H4 (cell line): Measurements from ENCODE around the gene EBF3. TPM values are rescaled to one million over a fixed set of nuclear protein-coding genes. Genes with fewer than 3 reads are reported as not detected.

Source experiments
- DNase-seq: peaks from one replicate; pipeline ENCODE4 v3.0.0-alpha.2; 2015; ENCODE audit warnings: low spot score
- total RNA-seq: library from RNA; depleted of rRNA; stranded (reverse); fragments of >200 nt; shearing (Covaris generic); gene quantifications from 2 replicates; pipeline ENCODE4 v1.2.3, GENCODE V29; 2014

EBF3 gene
- total RNA-seq, 1 experiment from 2014 or later = 0.33 TPM

DNA sequence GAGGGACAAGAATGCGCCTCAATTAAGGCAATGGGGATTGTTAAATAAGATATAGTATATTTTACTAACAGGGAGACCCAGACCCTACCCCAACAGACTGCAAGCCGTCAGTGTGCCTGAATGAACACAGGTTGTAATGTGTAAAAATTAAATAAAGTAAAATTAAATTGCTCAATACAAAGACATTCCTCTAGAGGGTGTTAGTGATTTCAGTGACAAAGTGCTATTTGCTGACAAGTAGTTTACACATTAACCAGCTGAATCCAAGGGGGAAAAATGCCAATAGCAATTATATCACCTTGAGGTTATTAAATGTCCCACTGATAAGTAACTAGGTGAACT is 110.5 kb downstream of the EBF3 start:
- no peak for DNase-seq

DNA sequence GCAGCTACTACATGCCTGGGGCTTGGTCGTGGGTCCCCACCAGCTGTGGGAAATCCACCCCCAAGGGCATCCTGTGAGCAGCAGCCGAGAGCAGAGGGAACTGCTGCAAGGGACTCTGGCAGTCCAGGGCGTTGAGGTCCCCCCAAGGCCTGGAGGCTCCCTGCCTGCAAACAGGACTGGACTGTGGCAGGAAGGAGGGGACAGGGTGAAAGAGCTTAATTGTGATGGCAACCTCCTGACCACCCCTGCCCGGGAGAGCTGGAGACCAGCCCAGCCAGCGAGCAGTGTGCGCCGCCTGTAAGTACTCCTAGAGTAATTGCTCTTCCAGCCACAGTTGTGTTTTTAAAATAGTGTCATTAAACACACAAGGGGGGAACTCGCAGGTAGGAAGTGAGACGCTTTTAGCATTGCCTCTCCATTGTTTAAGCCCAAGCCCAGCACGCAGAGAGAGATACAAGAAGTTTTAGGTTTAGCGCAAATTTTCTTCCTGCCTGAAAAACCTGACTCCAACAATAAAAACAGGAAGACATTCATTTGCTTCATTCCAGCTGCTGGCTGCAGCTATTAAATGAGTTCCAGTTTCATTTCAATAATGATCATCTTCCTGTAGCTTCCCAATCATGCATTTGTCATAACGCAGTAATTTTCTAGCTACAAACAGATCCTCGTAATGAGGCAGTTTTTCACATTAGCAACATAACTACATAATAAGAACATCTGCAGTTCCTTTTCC is 111.1 kb downstream of the EBF3 start:
- no peak for DNase-seq

DNA sequence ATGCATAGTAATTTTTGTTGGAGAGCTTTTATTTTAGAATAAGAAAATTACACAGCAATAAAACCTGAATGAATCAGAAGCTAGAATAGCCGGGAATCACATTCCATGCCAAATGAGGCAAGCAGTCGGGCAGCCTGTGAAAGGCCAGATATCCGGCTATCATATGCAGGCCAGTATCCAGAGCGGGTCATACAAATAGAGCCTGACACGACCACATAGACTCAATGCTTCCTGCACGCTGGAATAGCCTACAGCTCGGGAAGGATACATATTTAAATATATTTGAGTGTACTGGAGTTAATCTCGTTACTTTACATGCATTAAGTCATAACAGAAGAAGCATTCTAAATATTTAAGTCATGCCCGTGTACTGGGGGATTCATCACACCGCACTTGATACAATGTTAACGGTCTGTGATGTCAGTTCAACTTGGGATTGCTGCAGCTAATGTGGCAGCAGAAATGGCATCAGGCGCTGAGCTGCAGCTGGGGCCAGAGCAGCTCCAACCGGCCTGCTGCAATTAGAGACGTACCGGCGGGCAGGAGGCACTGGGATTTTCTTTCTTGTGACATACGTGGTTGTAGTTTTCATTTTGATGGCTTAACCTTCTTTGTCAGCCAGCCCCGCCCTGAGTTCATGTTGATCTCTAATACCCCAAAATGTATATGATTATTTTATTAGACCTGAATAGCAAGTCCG is 112.0 kb downstream of the EBF3 start:
- no peak for DNase-seq

DNA sequence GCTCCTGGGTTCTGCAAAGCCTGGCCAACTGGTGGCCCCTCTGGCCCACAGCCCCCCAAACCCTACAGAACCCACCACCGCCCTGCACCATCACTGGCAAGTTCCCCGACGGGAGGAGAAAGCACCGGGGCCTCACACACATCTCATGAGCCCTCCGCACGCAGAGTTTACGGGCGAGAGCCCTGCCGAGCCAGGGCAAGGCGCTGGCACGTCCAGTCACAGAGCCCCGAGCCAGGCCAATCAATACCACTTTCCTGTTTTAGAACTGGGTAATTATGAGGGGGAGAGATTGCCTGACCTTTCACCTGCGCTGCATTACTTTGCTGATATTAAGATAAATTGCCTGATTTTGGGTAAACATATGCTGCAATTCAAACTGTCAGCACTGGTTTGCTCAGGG is 113.3 kb downstream of the EBF3 start:
- no peak for DNase-seq

DNA sequence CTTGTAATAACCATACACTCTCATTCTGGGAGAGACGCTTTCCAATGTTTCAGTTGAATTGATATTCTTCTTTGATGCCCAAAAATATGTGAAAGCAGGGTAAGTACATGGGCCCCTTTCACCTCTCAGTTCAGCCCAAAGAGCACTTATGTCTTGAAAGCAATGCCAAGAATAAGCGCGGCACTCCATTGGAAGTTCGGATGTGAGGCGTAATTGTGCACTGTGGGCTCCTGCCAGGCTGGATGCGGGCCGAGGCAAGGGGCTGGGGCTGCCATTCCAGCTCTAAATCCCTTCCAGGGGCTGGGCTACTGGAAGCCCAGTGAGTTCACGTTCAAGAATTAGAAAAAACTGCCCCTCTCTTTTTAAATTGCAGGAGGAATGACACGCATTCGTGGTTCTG is 113.8 kb downstream of the EBF3 start:
- no peak for DNase-seq

DNA sequence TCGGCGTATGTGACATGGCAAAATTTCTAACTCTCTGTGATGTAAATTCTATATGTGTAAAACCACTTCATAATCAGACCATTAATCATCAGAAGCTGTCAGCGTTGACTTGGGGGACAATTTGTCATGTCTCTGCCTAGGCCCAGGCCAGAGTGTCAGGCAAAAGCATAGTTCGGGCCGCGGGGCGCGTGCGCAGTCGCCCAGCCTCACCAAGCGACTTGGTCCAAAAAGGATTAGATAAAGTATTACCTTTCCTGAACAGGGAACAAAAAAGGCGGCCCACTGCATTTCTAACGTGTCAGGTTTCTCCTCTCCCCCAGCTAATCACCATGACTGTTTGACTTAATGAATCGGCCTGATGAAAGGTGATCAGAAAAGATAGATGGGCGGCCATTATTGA is 114.2 kb downstream of the EBF3 start:
- DNase-seq = no peak

DNA sequence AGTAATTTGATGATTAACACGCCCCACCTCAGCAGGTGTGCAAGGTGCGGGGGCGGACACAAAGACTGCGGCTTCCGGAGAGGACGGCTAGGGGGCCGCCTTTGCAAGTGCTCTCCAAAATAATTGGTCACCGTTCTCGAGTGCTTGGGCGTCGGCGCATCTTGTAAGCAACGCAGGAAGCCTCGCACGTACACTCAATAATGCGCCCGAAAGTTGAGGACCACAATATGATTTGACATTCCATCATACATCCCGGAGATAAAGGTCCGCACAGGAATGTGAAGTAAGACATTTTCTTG is 114.7 kb downstream of the EBF3 start:
- DNase-seq = no peak

DNA sequence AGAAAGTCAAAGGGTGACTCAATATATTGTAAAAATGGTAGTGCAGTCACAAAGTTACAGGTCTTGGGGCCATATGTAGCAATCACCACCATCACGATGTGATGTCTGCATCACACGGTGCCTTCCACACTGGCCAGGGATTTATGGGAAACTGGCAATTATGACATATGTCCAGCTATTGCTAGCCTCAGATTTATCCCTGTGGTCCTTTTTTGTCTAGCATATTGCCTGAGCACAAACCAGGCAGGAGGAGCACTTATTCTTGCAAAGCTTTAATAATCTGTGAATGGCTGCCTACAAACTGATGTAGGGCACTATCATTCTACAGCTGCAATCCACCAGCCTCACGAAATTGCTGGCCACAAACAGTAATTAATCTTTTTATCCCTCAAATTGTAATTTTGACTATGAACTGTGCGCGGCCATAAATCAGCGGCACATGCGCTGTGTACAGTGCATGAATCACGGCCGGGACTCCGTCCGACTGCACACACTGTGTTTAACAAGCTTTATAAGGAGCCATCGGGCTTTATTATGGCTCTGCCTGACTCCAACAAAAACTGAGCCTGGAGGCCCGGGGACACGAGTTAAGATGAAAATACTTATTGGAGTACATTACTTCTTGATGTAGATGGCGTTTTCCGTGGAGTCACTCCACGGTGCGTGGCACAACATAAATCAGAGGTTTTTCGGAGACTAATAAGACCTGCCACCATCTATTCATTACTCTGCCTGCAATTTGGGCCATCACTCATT is 115.2 kb downstream of the EBF3 start:
- DNase-seq = no peak

DNA sequence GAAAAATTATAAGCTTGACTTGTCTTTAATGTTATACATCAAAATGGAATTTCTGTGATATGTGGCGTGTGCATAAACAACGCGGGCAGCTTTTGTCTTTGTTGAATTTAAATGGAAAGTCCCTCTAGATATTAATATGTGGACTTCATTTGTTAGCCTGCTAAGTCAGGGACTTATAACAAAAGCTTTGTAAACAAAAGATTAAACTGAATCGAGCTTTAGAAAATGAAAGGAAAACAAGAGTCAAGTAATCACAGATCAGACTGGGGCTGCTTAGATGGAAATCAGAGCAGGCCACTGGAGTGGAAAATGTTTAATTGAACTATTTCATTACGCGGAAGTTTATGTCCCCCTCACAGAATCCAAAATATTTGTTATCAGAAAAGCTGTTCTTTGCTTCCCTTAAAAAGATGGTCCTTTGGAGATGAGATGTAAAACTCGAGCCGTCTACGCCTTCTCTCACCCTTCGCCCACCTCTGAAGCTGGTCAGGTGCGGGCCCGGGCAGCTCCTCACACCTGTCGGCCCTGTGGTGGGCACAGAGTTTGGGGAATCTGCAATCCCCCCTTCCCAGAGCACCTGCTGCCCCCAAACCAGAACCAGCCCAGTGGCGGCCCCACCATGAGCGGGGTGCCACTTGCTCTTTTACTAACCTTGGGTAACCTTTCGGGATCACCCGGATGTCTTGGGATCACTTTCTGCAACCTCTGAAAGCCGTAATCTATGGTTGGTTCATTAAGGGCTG is 116.2 kb downstream of the EBF3 start:
- no peak for DNase-seq

DNA sequence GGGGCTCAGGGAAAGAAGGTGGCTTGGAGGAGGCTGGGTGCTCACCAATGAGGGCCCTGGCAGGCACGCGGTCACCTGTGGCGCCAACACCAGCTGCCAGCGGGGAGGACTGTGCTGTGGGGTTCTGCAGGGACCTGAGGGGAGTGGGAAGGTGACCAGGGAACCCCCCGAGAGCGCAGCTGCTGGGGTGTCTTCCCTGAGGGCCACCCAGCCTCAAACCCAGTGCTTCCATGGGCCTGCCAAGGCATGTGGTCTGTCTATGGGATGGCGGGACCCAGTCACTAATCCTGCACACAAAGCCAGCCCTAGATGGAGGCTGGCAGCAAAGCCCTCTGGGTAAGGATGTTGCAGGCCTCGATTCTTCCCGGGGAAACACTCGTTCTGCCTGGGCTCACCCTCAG is 117.1 kb downstream of the EBF3 start:
- no peak for DNase-seq

DNA sequence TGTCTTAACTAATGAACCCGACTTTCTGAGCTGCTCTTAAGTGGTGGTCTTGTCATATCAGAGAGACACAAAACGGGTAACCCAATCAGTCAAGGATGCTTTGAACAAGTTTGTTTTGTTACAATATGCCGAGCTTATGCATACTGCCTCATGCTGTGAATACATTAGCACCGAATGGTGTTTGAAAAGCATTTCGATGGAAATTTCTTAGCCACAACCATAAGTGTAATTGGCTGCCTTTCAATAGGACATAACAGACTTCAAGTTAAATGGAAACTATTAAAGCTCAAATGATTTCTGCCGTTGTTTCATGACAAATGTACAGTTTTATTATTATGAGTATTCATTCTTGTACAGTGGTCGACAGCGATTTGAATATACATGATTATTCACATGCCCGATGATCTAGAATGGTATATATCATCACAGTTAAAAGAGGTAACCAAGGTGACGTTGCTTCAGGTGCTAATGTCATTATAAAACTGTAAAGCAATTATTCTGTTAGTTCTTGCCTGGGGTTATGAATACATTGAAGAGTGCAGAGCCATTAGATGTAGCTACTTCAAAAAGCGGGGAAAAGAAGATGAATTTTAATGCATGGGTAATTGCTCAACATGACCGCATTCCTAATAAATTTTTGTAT is 118.8 kb downstream of the EBF3 start:
- DNase-seq = no peak

DNA sequence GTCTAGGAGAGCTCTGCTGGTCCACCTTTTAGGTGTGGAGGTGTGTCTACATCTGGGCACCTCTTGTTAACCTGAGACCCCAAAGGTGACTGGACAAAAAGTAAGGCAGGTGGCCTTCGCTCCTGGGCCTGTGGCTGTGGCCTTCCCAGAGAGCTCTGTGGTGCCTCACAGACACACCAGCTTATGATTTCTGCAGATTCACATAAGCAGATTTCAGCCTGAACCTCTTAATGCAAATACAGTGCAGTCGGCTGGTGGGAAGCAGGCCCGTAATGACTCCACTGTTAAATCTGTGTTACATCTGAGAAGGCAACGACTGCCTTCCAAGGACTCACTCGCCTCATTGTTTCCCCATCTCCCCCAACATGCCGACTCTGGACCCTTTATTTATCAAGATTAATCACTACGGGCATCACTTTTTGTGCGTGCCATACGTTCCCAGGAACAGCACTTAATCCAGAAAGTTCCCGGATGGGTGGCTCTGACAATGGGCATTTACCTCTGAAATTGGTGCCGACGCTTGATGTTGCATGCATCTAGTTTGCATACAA is 119.8 kb downstream of the EBF3 start:
- DNase-seq = no peak

DNA sequence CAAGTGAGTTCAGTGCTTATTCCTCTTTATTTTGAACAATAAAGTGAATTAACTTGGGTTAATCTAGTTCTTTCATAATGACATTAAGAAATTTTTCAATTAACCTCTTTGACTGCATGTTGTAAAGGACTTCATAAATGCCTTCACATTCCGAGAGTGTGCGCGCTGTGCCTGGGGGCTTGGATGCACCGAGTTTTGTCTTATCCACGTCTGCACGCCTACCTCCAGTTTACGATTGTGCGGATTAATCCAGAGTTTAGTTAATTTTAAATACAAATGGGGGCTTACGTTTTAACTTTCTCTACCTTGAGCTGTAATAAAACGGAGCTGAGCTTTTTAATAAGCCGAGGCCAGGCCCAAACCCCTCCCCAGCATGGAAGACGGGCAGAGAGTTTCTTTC is 120.4 kb downstream of the EBF3 start:
- DNase-seq = no peak

DNA sequence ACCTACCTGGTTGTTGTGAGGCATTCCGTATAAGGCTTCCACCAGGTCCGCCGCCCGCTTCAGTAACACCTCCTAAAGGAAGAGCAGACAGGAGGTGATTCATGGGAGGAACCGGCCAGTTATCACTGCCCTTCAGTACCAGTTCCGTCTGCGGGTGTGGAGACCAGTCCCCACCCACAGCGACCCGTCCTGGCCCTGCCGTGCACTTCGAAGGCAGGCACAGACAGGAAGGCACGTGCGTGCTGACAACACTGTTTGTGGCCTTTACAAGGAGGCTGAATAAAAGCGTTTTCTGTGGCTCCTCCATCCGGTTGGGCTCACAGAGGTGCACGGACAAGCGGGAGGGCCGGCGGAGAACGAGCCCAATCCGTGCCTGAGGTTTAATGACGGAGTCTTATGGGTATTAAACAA is 120.9 kb downstream of the EBF3 start:
- DNase-seq = no peak

DNA sequence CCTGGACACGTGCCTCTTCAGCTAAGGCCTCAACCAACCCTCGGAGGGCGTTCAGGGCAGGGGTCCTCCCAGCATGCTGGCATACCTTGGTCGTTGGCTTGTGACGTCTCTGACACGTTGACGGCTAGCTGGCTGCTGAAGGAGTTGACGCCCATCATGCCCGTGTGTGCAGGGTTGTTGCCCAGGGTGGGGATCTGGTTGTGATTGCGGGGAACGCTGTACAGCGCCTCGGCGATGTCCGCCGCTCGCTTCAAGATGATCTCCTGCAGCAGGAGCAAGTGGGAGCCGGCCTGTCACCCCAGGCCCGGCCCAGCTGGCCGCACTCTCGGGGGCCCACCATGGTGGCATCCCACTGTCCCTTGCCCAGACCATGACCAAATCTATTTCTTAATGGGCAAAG is 122.0 kb downstream of the EBF3 start:
- DNase-seq = no peak

DNA sequence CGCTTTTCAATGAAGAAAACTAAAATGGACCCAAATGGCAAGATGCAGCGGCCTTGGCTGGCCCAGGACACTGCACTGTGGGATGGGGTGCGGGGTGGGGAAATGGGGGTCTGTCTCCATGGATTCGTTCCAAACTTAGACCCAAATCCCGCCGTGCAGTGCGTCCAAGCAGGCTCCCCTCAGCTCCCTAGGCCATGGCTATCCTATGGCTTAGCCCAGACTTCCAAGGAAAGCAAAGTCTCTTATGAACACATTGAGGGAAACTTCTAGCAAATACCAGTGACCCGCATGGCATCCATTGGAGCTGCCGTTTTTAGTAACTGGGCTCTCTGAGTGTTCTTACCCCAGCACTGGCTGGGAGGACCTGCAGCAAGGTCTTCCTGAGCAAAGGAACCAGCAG is 122.5 kb downstream of the EBF3 start:
- no peak for DNase-seq

DNA sequence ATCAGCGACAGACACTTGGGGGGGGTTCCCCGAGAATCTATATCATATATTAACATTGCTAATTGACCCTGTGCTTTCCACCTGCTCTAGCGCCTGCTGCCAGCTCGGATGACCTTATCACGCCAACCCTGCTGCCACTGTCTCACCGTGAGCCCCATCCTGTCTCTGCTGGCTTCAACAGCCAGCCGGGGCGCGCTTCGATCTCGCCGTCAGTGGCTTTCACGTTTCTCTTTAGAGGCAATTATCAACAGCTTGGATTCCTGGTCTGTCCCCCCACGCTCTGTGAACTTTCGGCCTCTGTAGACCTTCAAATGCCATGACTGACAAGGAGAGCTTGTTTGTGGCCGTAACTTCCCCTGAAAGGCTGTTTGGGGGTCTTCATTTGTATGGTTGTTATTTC is 123.0 kb downstream of the EBF3 start:
- no peak for DNase-seq

DNA sequence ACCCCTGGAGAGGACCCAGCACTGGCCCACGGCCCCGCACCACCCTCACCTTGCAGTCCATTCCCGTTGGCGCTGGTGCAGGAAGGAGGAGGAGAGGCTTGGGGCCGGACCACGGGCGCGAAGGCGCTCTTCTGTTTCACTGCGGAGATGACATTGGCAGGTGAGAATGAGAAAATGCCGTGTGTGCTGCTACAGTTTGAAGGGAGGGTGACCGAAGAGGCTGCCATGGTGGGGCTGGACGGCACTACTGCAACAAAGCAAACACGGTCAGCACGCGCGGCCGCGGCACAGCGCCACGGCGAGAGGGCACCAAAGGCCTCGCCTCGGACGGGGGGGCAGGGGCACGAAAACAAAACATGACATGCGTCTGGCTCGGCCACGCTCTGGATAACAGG is 123.9 kb downstream of the EBF3 start:
- no peak for DNase-seq

DNA sequence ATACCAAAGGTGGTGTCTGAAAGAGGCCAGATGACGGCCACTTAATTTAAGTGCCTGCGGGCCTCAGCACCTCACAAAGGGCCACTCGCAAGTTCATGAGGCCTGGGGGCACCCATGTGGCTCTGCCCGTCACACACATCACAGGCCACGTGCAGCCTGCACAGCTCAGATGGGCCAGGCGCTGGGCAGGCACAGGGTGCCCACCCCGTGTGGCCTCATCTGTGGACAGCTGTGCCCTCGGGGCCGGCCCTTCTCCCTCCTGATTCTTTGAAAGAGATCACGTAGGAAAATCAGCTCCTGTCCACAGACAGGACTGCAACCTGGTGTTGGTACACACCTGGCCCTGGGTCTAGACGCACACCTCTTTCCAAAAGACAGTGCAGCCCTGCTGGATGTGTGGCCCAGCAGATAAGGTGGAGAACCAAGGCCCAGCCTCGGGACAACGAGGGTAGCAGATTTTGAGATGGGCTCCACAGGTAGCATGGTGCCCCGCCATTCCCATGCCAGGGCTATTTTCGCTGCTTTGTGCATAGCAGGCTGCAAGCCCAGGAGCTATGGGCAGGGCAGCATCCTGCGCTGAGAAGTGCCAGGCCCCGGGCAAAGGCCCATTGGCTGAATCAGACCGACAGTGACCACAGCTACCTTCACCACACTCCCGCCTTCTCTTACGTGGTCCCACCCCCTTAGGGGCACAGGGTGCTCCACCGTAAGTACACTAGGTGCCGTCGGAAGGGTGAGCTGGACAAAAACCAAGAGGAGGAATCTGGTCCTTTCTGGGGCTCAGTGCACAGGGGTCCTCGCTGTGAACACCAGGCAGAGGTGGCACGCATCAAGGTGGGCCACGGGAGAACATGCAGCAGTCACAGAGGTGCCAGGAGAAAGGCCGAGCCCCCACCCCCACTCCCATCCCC is 124.5 kb downstream of the EBF3 start:
- DNase-seq = no peak

DNA sequence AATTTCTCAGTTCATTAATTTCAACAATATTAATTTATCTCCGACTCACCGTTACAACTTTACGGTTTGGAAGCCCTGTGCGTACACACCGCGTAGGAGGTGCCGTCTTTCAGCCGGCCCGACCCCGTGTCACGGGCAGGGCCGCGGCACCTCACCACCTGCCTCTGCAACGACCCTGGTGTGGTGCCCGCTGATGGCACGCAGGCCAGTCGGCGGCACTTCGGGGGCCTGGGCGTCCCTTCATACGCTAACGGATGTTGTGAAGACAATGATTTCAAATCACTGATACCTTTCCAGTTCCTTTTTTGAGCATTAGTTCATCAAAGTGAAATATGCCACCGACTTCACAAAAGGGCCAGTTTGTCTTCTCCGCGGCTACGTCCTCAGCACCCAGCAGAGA is 125.3 kb downstream of the EBF3 start:
- no peak for DNase-seq
